ENCODE data around the gene UBAC2.
"Not testable (repeated sequence)": the region's sequence is repeated elsewhere in the genome, so short reads cannot be mapped to it uniquely, and the experiment has no call there.

UBAC2 gene

GRCh38 chr13:99378985-99379733 is 178.5 kb downstream of the UBAC2 start:
- no peak for DNase-seq
- in situ Hi-C loops (cut with MboI; ENCODE audit: low pct_unique_long_range_greater_than_20kb, low sequenced_read_pairs): no loop called here

- no peak for DNase-seq
- in situ Hi-C loops (cut with MboI; ENCODE audit: low pct_unique_long_range_greater_than_20kb, low sequenced_read_pairs): no loop called here
Observed at GRCh38 chr13:99379856-99380801, 179.5 kb downstream of the UBAC2 start.

- in situ Hi-C loops (cut with MboI; ENCODE audit: low pct_unique_long_range_greater_than_20kb, low sequenced_read_pairs): no loop called here
- DNase-seq: no peak
Observed at GRCh38 chr13:99380921-99381645, 180.4 kb downstream of the UBAC2 start.

- DNase-seq: no peak
- in situ Hi-C loops (cut with MboI; ENCODE audit: low pct_unique_long_range_greater_than_20kb, low sequenced_read_pairs): no loop called here
Observed at GRCh38 chr13:99381766-99382165, 181.1 kb downstream of the UBAC2 start.

GRCh38 chr13:99382428-99383133 is 181.9 kb downstream of the UBAC2 start:
- no peak for DNase-seq
- in situ Hi-C loops (cut with MboI; ENCODE audit: low pct_unique_long_range_greater_than_20kb, low sequenced_read_pairs): no loop called here

GRCh38 chr13:99383511-99383921 is 182.9 kb downstream of the UBAC2 start:
- in situ Hi-C loops (cut with MboI; ENCODE audit: low pct_unique_long_range_greater_than_20kb, low sequenced_read_pairs): no loop called here
- DNase-seq: no peak

GRCh38 chr13:99383946-99384345 is 183.3 kb downstream of the UBAC2 start:
- DNase-seq: no peak
- in situ Hi-C loops (cut with MboI; ENCODE audit: low pct_unique_long_range_greater_than_20kb, low sequenced_read_pairs): no loop called here

GRCh38 chr13:99384468-99384867 is 183.8 kb downstream of the UBAC2 start:
- in situ Hi-C loops (cut with MboI; ENCODE audit: low pct_unique_long_range_greater_than_20kb, low sequenced_read_pairs): no loop called here
- DNase-seq: no peak

- in situ Hi-C loops (cut with MboI; ENCODE audit: low pct_unique_long_range_greater_than_20kb, low sequenced_read_pairs): no loop called here
- no peak for DNase-seq
Observed at GRCh38 chr13:99385161-99385560, 184.5 kb downstream of the UBAC2 start.

GRCh38 chr13:99385940-99386339 is 185.3 kb downstream of the UBAC2 start:
- DNase-seq: no peak
- in situ Hi-C loops (cut with MboI; ENCODE audit: low pct_unique_long_range_greater_than_20kb, low sequenced_read_pairs): no loop called here

GRCh38 chr13:99386495-99386894 is 185.8 kb downstream of the UBAC2 start:
- DNase-seq: no peak
- in situ Hi-C loops (cut with MboI; ENCODE audit: low pct_unique_long_range_greater_than_20kb, low sequenced_read_pairs): no loop called here

GRCh38 chr13:99386911-99387788 is 186.5 kb downstream of the UBAC2 start:
- in situ Hi-C loops (cut with MboI; ENCODE audit: low pct_unique_long_range_greater_than_20kb, low sequenced_read_pairs): no loop called here
- peak; percentile 80 for DNase-seq

- in situ Hi-C loops (cut with MboI; ENCODE audit: low pct_unique_long_range_greater_than_20kb, low sequenced_read_pairs): no loop called here
- DNase-seq: no peak
Observed at GRCh38 chr13:99388334-99388923, 187.8 kb downstream of the UBAC2 start.

- DNase-seq; in situ Hi-C loops (cut with MboI; ENCODE audit: low pct_unique_long_range_greater_than_20kb, low sequenced_read_pairs): not testable (repeated sequence)
Observed at GRCh38 chr13:99389094-99389493, 188.4 kb downstream of the UBAC2 start.

GRCh38 chr13:99389520-99390304 is 189.1 kb downstream of the UBAC2 start:
- in situ Hi-C loops (cut with MboI; ENCODE audit: low pct_unique_long_range_greater_than_20kb, low sequenced_read_pairs): no loop called here
- no peak for DNase-seq

GRCh38 chr13:99390601-99391000 is 189.9 kb downstream of the UBAC2 start:
- in situ Hi-C loops (cut with MboI; ENCODE audit: low pct_unique_long_range_greater_than_20kb, low sequenced_read_pairs): no loop called here
- DNase-seq: no peak
